ENCODE data around the gene GSTM4. TPM values are rescaled to one million over a fixed set of nuclear protein-coding genes. Genes with fewer than 3 reads are reported as not detected.
A peak's percentile ranks its signal among the peaks of the same experiment; 100 is the strongest.
"Not testable (repeated sequence)": the region's sequence is repeated elsewhere in the genome, so short reads cannot be mapped to it uniquely, and the experiment has no call there.

Gene GSTM4
- total RNA-seq, 3 donors from 2014 or later = 3.7 to 6.9 (median 4.1) TPM

DNA sequence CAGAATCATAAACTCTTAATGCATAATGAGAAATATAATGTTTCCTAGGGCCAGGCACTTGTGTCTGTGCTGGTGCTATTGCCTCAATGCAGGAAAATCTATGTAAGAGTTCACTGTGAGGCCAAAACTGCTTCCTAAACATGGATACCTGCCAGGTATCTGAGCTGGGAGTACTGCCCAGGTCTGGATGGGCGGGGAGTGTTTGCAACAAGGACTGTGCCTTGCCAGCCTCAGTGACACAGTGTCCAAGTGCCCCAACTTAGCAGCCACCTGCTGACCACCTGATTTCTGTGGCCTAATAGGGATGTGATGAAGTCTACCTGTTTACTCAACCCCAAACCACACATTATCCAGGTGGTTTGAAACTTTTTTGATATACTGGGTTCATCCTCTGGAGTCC, 29.5 kb downstream of the GSTM4 start:
- H3K4me1 Mint-ChIP-seq (ENCODE audit: low read depth); H3K9me3 Mint-ChIP-seq; H3K36me3 Mint-ChIP-seq (ENCODE audit: insufficient read depth); H3K4me3 Mint-ChIP-seq; H3K27me3 Mint-ChIP-seq (ENCODE audit: low read depth); DNase-seq; ATAC-seq: not testable (repeated sequence)

DNA sequence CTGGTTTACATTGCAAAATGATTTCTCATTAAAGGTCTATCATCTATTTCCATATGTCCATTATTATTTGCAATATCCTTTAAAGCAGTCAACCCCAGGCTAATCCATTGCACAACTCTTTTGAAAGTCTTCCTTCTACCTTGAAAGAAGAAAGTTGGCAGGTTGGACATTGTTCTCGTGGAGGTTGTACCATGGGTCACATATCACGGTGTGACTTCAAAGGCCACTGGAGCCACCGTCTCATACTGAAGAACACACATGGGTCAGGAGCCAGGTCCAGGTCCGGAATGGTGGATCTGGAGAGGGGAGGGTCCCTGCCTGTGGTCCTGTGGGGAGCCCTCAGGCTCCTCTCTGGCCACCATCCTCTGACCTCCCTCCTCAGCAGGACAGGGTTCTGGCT, 30.0 kb downstream of the GSTM4 start:
- H3K27me3 Mint-ChIP-seq (ENCODE audit: low read depth); H3K4me1 Mint-ChIP-seq (ENCODE audit: low read depth); H3K36me3 Mint-ChIP-seq (ENCODE audit: insufficient read depth); H3K4me3 Mint-ChIP-seq; H3K9me3 Mint-ChIP-seq; DNase-seq; ATAC-seq: not testable (repeated sequence)

DNA sequence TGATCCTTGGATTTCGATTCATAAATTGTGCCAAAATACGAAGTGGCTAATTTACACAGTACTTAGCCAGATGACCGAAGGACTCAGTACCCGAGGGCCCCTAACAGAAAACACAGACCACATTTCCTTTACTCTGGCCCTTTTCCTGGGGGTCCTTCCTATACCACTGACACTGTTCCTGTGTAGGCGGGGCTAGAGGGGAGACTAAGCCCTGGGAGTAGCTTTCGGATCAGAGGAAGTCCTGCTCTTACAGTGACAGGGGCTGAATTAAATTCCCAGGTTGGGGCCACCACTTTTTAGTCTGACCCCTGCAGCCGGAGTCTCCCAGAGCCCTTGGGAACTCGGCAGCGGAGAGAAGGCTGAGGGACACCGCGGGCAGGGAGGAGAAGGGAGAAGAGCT, 31.2 kb downstream of the GSTM4 start:
- H3K4me3 Mint-ChIP-seq = peak overlapping the region; percentile 83
- not testable (repeated sequence) for H3K36me3 Mint-ChIP-seq (ENCODE audit: insufficient read depth); H3K4me1 Mint-ChIP-seq (ENCODE audit: low read depth); H3K9me3 Mint-ChIP-seq; DNase-seq; H3K27me3 Mint-ChIP-seq (ENCODE audit: low read depth)
- ATAC-seq = peak in 1 of 2 donors; percentile 6

DNA sequence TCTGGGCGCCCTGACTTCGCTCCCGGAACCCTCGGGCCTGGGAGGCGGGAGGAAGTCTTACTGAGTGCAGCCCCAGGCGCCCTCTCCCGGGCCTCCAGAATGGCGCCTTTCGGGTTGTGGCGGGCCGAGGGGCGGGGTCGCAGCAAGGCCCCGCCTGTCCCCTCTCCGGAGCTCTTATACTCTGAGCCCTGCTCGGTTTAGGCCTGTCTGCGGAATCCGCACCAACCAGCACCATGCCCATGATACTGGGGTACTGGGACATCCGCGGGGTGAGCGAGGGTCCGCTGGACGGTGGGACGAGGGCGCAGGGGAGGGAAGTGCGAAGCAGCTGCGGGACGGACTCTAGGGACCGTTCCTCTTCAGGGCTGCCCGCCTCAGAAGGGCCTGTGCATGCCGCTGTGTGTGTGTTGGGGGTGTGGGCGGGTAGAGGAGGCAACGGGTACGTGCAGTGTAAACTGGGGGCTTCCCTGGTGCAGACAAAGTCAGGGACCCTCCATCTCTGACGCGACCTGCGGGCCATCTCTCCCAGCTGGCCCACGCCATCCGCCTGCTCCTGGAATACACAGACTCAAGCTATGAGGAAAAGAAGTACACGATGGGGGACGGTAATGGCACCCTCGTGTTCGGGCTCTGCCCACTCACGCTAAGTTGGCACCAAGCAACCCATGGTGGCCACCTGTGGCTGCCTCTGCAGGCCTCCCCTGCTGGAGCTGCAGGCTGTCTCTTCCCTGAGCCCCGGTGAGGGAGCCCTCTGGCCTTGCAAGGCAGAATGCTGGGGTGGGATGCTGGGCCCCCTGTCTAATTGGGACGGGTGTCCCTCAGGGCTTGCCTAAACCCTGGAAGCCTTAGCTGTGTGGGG, 32.0 kb downstream of the GSTM4 start, which contains the start of gene GSTM1:
Gene GSTM1 (plus strand): TSS at position 177 of the 859 bp plus-strand sequence. CDS start 57 bp downstream, at position 234.
- ATAC-seq (peak in 1 of 2 donors; percentile 99), DNase-seq (peak; percentile 80)
- Mint-ChIP-seq H3K36me3 (ENCODE audit: insufficient read depth) (peaks cover 2% of the 10 kb centered on the region), H3K4me1 (ENCODE audit: low read depth) (peaks cover 5% of the 10 kb centered on the region), H3K4me3 (peak within 1 kb of the TSS; percentile 83), H3K27me3 (ENCODE audit: low read depth) (no peaks in the 10 kb centered on the region), H3K9me3 (peaks cover 4% of the 10 kb centered on the region)

DNA sequence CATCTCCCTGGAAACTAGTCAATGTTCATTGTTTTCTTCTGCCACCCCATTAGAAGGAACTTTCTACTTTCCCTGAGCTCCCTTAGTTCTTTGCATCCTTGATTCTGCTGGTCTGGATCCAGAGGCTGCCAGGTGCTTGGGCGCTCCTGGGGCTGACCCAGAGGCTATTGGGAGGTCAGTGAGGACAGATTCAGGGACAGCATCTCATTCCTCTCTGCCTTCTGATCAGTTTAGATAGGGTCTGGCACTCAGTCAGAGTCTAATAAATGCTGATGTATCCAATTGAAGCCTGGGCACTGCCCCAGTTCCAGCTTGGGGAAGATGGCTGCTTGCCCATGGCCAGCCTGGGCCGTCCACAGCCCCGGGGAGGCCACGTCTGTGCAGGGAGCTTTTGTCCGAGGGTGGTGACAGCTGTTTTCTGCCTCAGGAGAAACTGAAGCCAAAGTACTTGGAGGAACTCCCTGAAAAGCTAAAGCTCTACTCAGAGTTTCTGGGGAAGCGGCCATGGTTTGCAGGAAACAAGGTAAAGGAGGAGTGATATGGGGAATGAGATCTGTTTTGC, 34.0 kb downstream of the GSTM4 start:
- no peak for ATAC-seq
- Mint-ChIP-seq H3K27me3 (ENCODE audit: low read depth) (no peaks in the 10 kb centered on the region), H3K9me3 (peaks cover 2% of the 10 kb centered on the region)

DNA sequence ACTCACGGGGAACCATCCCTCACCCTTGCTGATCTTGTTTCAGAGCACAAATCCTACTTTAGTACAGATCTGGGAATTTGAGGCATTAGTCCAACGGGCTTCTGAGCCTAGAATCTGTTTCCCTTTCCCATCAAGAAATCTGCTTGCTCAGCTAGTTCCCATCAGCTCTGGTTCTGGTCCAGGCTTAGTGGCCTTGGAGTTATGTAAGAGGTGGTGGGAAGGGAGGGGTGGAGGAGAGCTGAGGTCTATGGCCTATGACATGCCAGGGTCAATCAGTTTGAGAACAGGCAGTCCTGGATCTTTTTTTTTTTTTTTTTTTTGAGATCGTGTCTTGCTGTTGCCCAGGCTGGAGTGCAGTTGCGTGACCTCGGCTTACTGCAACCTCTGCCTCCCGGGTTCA, 35.9 kb downstream of the GSTM4 start:
- peaks cover 2% of the 10 kb centered on the region for H3K36me3 Mint-ChIP-seq (ENCODE audit: insufficient read depth)
- DNase-seq (no peak), ATAC-seq (no peak)
- H3K9me3 Mint-ChIP-seq = no peaks in the 10 kb centered on the region
- no peaks in the 10 kb centered on the region for H3K27me3 Mint-ChIP-seq (ENCODE audit: low read depth)
- peaks cover 5% of the 10 kb centered on the region for H3K4me1 Mint-ChIP-seq (ENCODE audit: low read depth)
- no peak overlapping the region for H3K4me3 Mint-ChIP-seq

More for the DNA sequence above, 34.0 kb downstream of the GSTM4 start:
- Mint-ChIP-seq H3K4me1 (ENCODE audit: low read depth) (peaks cover 5% of the 10 kb centered on the region), H3K36me3 (ENCODE audit: insufficient read depth) (peaks cover 2% of the 10 kb centered on the region), H3K4me3 (no peak overlapping the region)
- DNase-seq = no peak

DNA sequence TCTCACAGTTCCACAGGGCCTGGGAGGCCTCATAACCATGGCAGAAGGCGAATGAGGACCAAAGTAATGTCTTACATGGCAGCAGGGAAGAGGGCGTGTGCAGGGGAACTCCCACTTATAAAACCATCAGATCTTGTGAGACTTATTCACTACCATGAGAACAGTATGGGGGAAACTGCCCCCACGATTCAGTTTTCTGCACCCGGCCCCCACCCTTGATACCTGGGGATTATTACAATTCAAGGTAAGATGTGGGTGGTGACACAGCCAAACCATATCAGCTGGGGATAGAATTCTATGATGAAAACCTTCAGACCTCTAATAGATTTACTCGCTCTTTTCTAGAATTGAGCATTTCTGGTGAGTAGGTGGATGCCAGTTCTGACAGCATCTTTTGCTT, 38.5 kb downstream of the GSTM4 start:
- not testable (repeated sequence) for H3K4me3 Mint-ChIP-seq; ATAC-seq; H3K36me3 Mint-ChIP-seq (ENCODE audit: insufficient read depth); H3K9me3 Mint-ChIP-seq; H3K4me1 Mint-ChIP-seq (ENCODE audit: low read depth); H3K27me3 Mint-ChIP-seq (ENCODE audit: low read depth); DNase-seq

DNA sequence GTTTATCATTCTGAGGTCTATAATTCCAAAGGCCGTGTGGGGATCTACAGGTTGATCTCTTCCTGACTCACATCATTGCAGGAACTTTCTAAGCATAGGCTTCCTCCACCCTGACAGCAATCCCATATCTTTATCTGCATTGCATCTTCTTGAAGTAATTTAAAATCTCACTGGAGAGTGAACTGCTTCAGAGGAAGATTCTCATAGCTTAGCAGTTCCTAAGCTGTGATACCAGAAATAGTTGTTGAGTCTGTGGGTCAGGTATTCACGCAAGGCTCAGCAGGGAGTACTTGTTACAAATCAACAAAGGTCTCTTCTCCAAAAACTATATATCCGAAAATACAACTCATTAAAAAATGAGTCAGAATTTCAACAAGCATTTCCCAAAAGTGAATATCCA, 39.2 kb downstream of the GSTM4 start:
- not testable (repeated sequence) for H3K36me3 Mint-ChIP-seq (ENCODE audit: insufficient read depth); H3K4me3 Mint-ChIP-seq; DNase-seq; ATAC-seq; H3K4me1 Mint-ChIP-seq (ENCODE audit: low read depth); H3K27me3 Mint-ChIP-seq (ENCODE audit: low read depth); H3K9me3 Mint-ChIP-seq

DNA sequence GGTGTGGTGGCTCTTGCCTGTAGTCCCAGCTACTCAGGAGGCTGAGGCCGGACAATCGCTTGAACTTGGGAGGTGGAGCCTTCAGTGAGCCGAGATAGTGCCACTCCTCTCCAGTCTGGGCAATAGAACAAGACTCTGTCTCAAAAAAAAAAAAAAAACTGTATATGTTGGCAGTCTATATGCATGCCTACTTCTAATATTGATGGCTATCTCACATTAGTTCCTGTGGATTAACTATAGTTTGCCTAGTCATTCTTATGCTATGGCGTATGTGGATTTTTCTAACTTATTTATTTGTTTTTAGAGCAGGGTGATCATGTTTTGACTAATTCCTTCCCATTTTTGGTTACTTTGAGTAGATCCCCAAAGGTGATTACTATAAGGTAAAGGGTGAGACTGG, 41.2 kb downstream of the GSTM4 start:
- no peaks in the 10 kb centered on the region for H3K4me1 Mint-ChIP-seq (ENCODE audit: low read depth)
- no peak for ATAC-seq
- H3K36me3 Mint-ChIP-seq (ENCODE audit: insufficient read depth) = no peaks in the 10 kb centered on the region
- H3K27me3 Mint-ChIP-seq (ENCODE audit: low read depth) = no peaks in the 10 kb centered on the region
- no peak for DNase-seq
- H3K4me3 Mint-ChIP-seq = no peak overlapping the region
- H3K9me3 Mint-ChIP-seq = no peaks in the 10 kb centered on the region

DNA sequence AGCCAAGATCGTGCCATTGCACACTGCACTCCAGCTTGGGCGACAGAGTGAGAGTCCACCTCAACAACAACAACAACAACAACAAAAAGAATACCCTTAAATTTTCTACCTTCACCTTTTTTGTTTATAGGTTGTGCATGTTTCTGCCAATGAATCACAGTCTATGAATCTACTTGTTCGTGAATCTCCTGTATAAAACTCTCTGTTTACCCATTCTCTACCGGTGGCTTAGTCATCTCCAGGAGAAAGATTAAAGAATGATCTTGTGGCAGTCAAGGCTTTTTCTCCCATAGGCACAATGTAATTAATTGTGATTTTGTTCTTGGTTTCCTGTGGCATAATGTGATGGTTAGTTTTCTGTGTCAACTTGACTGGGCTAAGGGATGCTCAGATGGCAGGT, 42.0 kb downstream of the GSTM4 start:
- not testable (repeated sequence) for H3K27me3 Mint-ChIP-seq (ENCODE audit: low read depth); DNase-seq; H3K36me3 Mint-ChIP-seq (ENCODE audit: insufficient read depth); ATAC-seq; H3K9me3 Mint-ChIP-seq; H3K4me1 Mint-ChIP-seq (ENCODE audit: low read depth); H3K4me3 Mint-ChIP-seq

DNA sequence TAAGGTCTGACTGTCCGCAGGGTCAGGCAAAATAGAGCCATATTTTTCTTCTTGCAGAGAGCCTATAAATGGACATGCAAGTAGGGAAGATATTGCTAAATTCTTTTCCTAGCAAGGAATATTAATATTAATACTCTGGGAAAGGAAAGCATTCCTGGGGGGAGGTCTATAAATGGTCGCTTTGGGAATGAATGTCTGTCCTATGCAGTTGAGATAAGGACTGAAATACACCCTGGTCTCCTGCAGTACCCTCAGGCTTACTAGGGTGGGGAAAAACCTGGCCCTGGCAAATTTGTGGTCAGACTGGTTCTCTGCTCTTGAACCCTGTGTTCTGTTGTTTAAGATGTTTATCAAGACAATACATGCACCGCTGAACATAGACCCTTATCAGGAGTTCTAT, 47.0 kb downstream of the GSTM4 start:
- not testable (repeated sequence) for DNase-seq; H3K36me3 Mint-ChIP-seq (ENCODE audit: insufficient read depth); H3K4me1 Mint-ChIP-seq (ENCODE audit: low read depth); H3K9me3 Mint-ChIP-seq; H3K4me3 Mint-ChIP-seq; H3K27me3 Mint-ChIP-seq (ENCODE audit: low read depth); ATAC-seq

DNA sequence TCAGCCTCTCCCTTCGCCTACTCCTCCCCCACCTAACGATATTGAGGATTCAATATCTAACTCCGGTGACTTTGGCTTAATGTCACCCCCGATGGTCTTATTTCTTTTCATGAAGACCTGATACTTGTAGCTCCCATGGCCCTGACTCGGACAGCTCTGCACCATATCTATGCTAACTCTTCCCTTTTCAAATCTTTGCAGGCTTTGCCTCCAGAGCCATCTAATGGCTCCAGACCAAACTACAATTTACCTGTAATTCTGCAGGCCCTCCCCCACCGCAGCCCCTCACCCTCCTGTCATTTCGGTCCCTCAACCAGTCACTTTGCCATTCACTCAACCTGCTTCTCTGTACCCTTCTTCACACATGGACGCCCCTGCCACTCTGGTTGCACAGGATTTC, 48.3 kb downstream of the GSTM4 start:
- ATAC-seq (no peak), DNase-seq (no peak)
- Mint-ChIP-seq H3K4me1 (ENCODE audit: low read depth) (no peaks in the 10 kb centered on the region), H3K4me3 (no peak overlapping the region), H3K36me3 (ENCODE audit: insufficient read depth) (peaks cover 11% of the 10 kb centered on the region), H3K27me3 (ENCODE audit: low read depth) (no peaks in the 10 kb centered on the region), H3K9me3 (peaks cover 17% of the 10 kb centered on the region)

DNA sequence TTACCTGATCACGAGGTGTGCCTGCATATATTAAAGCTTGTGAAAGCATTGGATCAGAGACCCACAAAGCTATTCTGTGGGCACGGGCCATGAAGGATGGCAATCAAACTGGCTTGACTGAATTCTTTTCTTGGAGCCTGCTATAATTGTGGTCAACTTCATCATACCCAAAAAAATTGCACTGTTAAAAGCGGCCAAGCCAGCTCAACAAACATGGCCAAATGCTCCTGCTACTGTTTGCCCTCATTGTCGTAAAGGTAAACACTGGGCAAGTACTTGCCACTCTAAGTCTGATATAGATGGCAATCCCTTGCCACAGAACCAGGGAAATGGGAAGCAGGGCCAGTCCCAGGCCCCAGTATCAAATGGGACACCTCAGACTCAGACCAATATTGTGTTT, 49.5 kb downstream of the GSTM4 start:
- no peak for ATAC-seq

DNA sequence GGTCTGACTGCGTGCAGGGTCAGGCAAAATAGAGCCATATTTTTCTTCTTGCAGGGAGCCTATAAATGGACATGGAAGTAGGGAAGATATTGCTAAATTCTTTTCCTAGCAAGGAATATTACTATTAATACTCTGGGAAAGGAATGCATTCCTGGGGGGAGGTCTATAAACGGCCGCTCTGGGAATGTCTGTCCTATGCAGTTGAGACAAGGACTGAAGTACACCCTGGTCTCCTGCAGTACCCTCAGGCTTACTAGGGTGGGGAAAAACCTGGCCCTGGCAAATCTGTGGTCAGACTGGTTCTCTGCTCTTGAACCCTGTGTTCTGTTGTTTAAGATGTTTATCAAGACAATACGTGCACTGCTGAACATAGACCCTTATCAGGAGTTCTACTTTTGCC, 53.0 kb downstream of the GSTM4 start:
- peaks cover 17% of the 10 kb centered on the region for H3K9me3 Mint-ChIP-seq
- not testable (repeated sequence) for H3K4me1 Mint-ChIP-seq (ENCODE audit: low read depth); ATAC-seq; DNase-seq; H3K4me3 Mint-ChIP-seq
- peaks cover 17% of the 10 kb centered on the region for H3K27me3 Mint-ChIP-seq (ENCODE audit: low read depth)
- peaks cover 14% of the 10 kb centered on the region for H3K36me3 Mint-ChIP-seq (ENCODE audit: insufficient read depth)

More for the DNA sequence above, 49.5 kb downstream of the GSTM4 start:
- no peaks in the 10 kb centered on the region for H3K4me1 Mint-ChIP-seq (ENCODE audit: low read depth)
- no peak for DNase-seq
- H3K4me3 Mint-ChIP-seq = no peak overlapping the region
- peaks cover 14% of the 10 kb centered on the region for H3K36me3 Mint-ChIP-seq (ENCODE audit: insufficient read depth)
- no peaks in the 10 kb centered on the region for H3K27me3 Mint-ChIP-seq (ENCODE audit: low read depth)
- peaks cover 21% of the 10 kb centered on the region for H3K9me3 Mint-ChIP-seq

DNA sequence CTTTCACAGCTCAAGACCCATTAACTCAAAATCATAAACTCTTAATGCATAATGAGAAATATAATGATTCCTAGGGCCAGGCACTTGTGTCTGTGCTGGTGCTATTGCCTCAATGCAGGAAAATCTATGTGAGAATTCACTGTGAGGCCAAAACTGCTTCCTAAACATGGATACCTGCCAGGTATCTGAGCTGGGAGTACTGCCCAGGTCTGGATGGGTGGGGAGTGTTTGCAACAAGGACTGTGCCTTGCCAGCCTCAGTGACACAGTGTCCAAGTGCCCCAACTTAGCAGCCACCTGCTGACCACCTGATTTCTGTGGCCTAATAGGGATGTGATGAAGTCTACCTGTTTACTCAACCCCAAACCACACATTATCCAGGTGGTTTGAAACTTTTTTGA, 53.9 kb downstream of the GSTM4 start:
- Mint-ChIP-seq H3K27me3 (ENCODE audit: low read depth) (peaks cover 22% of the 10 kb centered on the region), H3K36me3 (ENCODE audit: insufficient read depth) (peaks cover 11% of the 10 kb centered on the region), H3K9me3 (peaks cover 17% of the 10 kb centered on the region)
- ATAC-seq; H3K4me3 Mint-ChIP-seq; DNase-seq; H3K4me1 Mint-ChIP-seq (ENCODE audit: low read depth): not testable (repeated sequence)

All from activated T-cell treated with anti-CD3 and anti-CD28 coated beads, Interleukin-2, amount 50 U/mL, for 4 hours (primary cell).